Activated T-cell treated with anti-CD3 and anti-CD28 coated beads, Interleukin-2, amount 50 U/mL, for 24 hours (primary cell): Measurements from ENCODE around the gene RASGRF2.

Experiments
- DNase-seq: peaks from one replicate; pipeline ENCODE4 v3.0.0-alpha.2; 2020
- H3K27ac Mint-ChIP-seq: 2 replicates; pipeline ENCODE4 v1.8.0; 2020; ENCODE audit warnings: mild to moderate bottlenecking, mixed read lengths
- H3K27me3 Mint-ChIP-seq: 2 replicates; pipeline ENCODE4 v1.8.0; 2020; ENCODE audit warnings: mixed read lengths
- H3K36me3 Mint-ChIP-seq: 2 replicates; pipeline ENCODE4 v1.8.0; 2020; ENCODE audit warnings: low read depth, mixed read lengths
- H3K4me1 Mint-ChIP-seq: 2 replicates; pipeline ENCODE4 v1.8.0; 2020; ENCODE audit warnings: low read depth, mixed read lengths
- H3K4me3 Mint-ChIP-seq: 2 replicates; pipeline ENCODE4 v1.8.0; 2020; ENCODE audit warnings: mild to moderate bottlenecking, moderate library complexity, mixed read lengths
- H3K9me3 Mint-ChIP-seq: 2 replicates; pipeline ENCODE4 v1.8.0; 2020; ENCODE audit warnings: mixed read lengths

RASGRF2 gene

DNA sequence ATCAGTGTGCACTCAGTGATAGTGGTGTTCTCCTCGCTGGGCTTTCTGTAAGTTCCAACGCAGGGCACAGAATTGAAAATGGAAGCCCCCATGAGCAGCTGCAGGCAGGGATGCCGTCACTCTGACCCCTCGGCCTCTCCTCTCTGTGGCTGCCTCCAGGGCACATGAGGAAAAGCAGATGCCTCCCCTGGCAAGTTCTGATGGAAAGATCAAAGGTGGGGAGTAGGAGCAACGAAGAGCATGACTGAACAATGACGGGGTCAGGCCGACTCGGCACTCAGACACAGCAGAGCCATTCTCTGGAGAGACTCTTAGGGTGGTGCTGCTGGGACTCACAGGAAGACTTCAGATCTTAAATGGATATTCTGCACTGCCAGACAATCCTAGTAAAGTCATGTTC, 207.4 kb downstream of the RASGRF2 start:
- H3K4me1 Mint-ChIP-seq: peaks cover 22% of the 10 kb centered on the region
- no peaks in the 10 kb centered on the region for H3K27me3 Mint-ChIP-seq
- no peaks in the 10 kb centered on the region for H3K9me3 Mint-ChIP-seq
- no peak overlapping the region for H3K4me3 Mint-ChIP-seq
- H3K27ac Mint-ChIP-seq: no peak overlapping the region
- peaks cover 10% of the 10 kb centered on the region for H3K36me3 Mint-ChIP-seq
- DNase-seq: no peak

DNA sequence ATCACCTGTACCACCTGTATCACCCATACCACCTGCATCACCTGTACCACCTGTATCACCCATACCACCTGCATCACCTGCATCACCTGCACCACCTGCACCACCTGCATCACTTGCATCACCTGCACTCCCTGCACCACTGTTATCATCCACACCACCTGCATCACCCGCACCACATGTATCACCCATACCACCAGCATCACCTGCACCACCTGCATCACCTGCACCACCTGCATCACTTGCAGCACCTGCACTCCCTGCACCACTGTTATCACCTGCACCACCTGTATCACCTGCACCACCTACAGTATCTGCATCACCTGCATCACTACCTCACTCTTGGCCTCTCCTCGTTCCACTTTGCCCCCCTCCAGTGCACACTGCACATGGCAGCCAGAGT, 209.8 kb downstream of the RASGRF2 start:
- Mint-ChIP-seq H3K36me3 (peaks cover 9% of the 10 kb centered on the region), H3K27ac (no peak overlapping the region), H3K27me3 (no peaks in the 10 kb centered on the region), H3K4me1 (peaks cover 6% of the 10 kb centered on the region), H3K9me3 (no peaks in the 10 kb centered on the region), H3K4me3 (no peak overlapping the region)
- no peak for DNase-seq

DNA sequence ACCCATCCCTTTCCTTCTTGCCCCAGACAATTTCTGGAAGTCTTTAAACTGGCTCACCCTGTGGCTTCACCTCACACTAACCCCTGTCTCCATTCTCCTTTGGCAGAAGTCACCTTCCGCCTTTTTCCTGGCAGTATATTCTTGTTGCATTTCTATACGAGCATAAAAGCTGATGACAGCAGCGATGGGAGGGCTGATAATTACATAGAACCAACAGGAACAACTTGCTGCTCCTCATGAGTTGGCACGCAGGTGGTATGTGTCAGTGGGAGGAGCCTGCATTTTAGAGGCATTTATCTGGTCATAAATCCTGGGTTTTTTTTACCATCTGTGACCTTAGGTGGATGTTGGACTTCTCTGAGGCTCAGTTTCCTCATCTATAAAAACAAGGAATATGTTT, 211.6 kb downstream of the RASGRF2 start:
- H3K4me3 Mint-ChIP-seq: no peak overlapping the region
- no peaks in the 10 kb centered on the region for H3K4me1 Mint-ChIP-seq
- H3K36me3 Mint-ChIP-seq: peaks cover 12% of the 10 kb centered on the region
- no peak overlapping the region for H3K27ac Mint-ChIP-seq
- H3K9me3 Mint-ChIP-seq: no peaks in the 10 kb centered on the region
- no peak for DNase-seq
- H3K27me3 Mint-ChIP-seq: no peaks in the 10 kb centered on the region

DNA sequence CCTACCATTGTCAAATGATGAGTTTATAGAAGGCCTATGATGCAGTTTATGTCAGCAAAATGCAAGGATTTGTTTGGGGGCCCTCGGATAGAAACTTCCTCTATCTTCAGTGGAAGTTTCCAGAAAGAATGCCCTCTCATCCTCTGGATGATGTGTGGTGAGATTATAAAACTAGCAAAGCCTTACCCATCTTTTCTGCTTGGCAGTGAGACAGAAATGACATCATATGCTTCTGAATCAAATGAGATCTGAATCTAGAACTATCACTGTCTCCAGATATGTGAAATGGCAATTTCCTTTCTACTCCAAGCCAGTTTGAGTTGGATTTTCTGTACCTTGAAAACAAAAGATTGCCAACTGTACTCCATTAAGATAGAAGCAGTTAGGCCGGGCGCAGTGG, 212.5 kb downstream of the RASGRF2 start:
- Mint-ChIP-seq H3K4me1 (peaks cover 3% of the 10 kb centered on the region), H3K4me3 (no peak overlapping the region), H3K27ac (no peak overlapping the region), H3K9me3 (no peaks in the 10 kb centered on the region), H3K36me3 (peaks cover 14% of the 10 kb centered on the region), H3K27me3 (no peaks in the 10 kb centered on the region)
- DNase-seq: no peak

DNA sequence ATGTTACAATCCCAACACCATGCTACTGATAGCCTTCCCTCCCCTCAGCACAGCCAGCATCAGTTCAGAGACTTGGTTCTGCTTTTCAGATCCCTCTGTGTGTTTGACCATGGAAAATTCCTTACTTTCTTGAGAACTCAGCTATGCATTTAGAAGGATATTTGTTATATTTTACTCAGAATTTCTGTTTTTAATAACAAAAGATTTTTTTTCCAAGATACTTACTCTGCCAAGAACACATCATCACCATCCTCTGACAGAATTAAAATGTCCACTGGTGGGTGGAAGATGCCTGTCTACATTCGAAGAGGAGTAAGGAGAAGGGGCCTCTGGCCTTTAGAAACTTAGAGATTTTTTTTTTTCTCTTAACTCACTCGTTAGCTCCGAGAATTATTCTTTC, 216.9 kb downstream of the RASGRF2 start:
- no peak overlapping the region for H3K27ac Mint-ChIP-seq
- no peaks in the 10 kb centered on the region for H3K9me3 Mint-ChIP-seq
- no peak for DNase-seq
- H3K27me3 Mint-ChIP-seq: no peaks in the 10 kb centered on the region
- H3K4me3 Mint-ChIP-seq: no peak overlapping the region
- peaks cover 24% of the 10 kb centered on the region for H3K36me3 Mint-ChIP-seq
- H3K4me1 Mint-ChIP-seq: peaks cover 3% of the 10 kb centered on the region

DNA sequence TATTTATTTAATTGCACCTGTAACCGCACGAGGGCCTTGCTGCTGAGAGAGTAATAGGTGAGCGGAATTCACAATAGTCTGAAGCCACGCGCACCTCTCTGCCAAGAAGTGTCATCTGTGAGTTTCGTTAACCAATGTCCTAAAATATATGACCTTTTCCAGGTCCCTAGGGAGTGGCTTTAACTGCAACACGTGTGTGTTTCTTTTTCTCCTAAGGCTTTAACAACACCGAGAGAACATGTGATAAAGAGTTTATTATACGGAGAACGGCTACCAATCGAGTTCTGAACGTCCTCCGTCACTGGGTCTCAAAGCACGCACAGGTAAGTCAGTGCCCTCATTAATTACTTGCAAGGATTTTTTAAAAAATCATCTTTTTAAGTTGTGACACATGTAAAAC, 219.8 kb downstream of the RASGRF2 start:
- H3K4me1 Mint-ChIP-seq: peaks cover 17% of the 10 kb centered on the region
- H3K4me3 Mint-ChIP-seq: no peak overlapping the region

DNA sequence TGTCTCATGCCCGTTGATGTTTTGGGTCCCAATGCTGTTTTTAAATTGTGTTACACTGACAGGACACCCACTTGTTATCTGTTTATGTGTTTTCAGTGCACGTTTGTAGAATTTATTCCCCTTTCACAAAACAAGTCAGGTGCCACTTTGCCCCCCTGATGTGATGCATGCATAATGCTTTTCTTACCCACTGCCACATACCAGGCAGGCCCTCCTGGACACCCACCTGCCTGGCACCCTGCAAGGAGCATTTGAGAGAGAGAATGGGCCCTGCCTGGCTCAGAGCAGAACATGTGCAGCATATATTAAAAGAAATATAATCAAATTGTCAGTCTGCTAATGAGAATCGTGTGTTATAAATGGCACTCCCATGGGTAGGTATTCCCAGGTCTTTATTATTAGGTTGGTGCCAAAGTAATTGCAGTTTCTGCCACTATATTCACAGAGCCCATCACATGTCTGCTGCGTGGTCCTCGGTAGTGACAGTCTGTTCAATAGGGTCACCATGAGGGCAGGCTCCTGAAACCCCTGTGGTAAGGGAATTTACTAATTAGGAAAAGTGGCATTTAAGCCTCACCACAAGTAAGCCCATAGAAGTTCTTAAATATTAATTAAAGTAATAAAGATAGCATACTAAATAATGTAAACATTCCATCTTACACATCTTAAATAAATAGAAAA, 220.8 kb downstream of the RASGRF2 start:
- Mint-ChIP-seq H3K27me3 (no peaks in the 10 kb centered on the region), H3K36me3 (peaks cover 31% of the 10 kb centered on the region), H3K9me3 (no peaks in the 10 kb centered on the region), H3K4me1 (peaks cover 17% of the 10 kb centered on the region), H3K27ac (no peak overlapping the region), H3K4me3 (no peak overlapping the region)
- DNase-seq: no peak

More for the DNA sequence above, 219.8 kb downstream of the RASGRF2 start:
- Mint-ChIP-seq H3K27ac (no peak overlapping the region), H3K27me3 (no peaks in the 10 kb centered on the region), H3K36me3 (peaks cover 33% of the 10 kb centered on the region), H3K9me3 (no peaks in the 10 kb centered on the region)
- no peak for DNase-seq

DNA sequence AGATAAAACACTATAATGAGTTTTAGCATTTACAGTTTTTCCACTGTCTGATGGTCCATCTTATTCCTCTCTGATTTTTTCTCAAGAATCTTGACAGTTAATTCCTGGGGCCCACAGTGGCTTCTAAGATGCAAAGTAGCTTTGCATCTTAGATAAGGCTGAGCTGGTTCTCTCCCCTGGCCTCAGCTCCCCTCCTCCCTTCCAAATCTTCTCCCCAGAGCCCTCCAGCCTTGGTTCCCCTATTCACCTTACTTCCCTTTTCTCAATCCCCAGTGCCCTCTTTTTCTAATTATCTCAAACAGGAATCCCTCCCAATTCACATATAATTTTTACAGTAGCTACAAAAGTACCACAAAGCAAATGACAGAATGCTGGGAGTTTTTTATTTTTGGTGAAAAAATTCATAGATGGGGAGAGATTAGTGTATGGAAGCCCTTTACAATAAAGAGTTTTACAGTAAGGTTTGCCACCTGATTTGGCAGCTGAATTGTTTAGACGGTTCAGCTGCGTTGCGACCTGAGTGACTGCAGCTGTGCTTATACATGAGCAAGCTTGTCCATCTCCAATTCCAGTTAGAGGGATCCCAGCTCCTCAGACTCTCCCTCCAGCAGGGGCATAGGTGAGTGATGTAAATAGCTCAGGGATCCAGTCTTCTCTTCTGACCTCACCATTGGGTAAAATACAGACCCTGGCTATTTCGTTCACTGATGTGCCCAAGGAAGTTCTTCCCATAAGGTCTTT, 221.6 kb downstream of the RASGRF2 start:
- Mint-ChIP-seq H3K9me3 (no peaks in the 10 kb centered on the region), H3K4me3 (no peak overlapping the region), H3K27ac (no peak overlapping the region), H3K36me3 (peaks cover 35% of the 10 kb centered on the region), H3K27me3 (no peaks in the 10 kb centered on the region), H3K4me1 (peaks cover 17% of the 10 kb centered on the region)
- DNase-seq: no peak

DNA sequence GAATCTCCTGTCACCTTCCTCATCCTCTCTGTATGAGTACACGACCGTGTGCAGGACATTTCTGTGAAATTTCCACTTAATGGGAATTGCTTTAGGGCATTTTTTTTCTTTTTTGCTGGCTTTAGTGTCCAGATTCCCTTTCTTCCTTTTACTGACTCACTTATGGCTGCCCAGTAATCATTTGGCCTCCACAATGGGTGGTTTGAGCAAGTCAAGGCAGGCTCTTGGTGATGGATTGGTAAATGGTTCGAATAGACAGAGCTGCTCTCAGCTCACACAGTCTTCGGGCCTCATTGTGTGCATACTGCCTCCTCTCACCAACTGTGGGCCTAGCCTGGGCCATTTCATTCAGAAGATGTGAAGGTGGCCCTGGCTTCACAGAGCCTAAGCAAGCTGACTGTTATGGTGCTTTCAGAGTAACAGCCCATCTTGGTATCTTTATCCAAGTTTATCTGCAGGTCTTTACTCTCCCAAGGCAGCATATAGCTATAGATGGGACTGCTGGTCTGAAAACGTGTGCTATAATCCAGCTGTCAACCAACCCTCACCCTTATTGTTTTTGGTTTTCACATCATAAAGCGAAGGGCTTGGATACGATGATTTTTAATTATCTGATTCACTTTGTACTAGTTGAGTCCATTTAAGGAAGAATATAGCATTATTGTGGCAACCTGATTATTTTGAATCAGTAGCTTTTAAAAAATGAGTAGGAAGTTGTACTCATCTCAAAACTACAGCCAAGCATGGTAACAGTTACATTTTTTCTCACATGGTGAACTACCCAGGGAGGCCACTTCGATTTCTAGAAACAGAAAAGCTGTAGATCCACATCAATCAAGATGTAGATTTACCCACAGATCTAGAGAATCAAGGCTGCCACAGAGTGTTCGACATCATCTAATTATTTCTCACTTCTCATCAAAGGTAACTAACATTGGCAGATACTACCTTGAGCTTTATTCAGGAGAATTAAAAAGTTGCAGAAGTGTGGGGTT, 222.5 kb downstream of the RASGRF2 start:
- no peaks in the 10 kb centered on the region for H3K27me3 Mint-ChIP-seq
- H3K36me3 Mint-ChIP-seq: peaks cover 32% of the 10 kb centered on the region
- peak overlapping the region; percentile 73 for H3K27ac Mint-ChIP-seq
- DNase-seq: no peak
- H3K4me1 Mint-ChIP-seq: peaks cover 15% of the 10 kb centered on the region
- H3K4me3 Mint-ChIP-seq: no peak overlapping the region
- no peaks in the 10 kb centered on the region for H3K9me3 Mint-ChIP-seq

DNA sequence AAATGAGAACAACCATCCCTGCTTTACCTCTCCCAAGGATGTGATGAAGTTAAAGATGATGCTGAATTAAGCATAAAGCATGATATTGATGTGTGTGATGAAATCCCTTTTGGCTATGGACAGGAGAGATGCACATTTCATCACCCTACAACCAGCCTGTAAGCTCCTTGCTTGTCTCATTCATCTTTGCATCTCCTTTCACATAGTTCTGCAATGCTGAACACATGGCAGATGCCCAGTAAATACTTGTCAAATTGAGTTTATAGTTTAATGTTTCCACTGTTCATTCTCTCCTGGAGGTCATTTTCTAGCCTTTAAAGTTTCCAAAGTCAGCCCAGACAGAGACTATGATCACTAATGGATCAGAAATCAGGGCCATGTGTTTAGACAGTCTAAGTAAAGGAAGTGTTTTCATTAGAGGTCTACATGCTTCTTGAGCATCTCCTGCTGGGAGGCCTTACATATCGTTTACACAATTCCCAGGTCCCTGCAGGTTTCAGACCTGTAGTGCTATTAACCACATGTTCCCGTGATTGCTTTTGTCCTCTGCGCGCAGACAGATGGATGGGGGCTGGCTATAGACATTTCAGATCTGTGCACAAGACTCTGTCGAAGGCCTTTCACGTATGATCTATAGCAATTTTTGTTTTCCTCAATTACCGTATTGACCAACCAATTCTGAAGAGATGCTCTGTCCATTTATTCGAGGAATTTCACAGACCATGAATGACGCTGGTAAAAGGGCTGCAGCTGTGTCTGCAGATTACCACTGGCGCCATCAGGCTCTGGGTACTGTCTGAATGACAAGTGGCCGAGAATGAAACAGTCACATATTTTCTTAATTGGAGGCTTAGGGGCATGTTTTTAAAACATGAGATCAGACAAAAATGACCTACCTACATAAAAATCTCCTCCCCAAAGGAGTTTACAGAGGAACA, 223.9 kb downstream of the RASGRF2 start:
- H3K4me3 Mint-ChIP-seq: no peak overlapping the region
- peak overlapping the region; percentile 73 for H3K27ac Mint-ChIP-seq
- peaks cover 23% of the 10 kb centered on the region for H3K4me1 Mint-ChIP-seq
- H3K27me3 Mint-ChIP-seq: no peaks in the 10 kb centered on the region
- H3K9me3 Mint-ChIP-seq: no peaks in the 10 kb centered on the region
- no peak for DNase-seq
- H3K36me3 Mint-ChIP-seq: peaks cover 35% of the 10 kb centered on the region

DNA sequence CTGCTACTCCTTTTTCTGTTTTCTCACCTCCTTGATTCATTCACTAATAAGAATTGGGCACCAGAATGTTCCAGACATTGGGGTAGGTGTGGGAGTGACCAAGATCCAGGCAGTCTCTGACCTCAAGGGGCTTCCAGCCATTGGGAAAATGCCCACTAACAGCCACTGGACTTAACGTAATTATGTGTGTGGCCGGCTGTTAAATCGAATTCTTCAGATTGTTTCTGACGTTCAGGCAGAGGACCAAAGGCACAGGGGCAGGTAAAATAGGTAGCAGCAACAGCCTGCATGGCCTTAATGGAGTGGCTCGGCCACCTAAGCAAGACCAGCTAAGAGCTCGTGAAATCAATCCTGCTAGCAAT, 224.6 kb downstream of the RASGRF2 start:
- peaks cover 29% of the 10 kb centered on the region for H3K36me3 Mint-ChIP-seq
- H3K4me3 Mint-ChIP-seq: no peak overlapping the region
- no peaks in the 10 kb centered on the region for H3K27me3 Mint-ChIP-seq
- peaks cover 23% of the 10 kb centered on the region for H3K4me1 Mint-ChIP-seq
- no peak for DNase-seq
- no peaks in the 10 kb centered on the region for H3K9me3 Mint-ChIP-seq
- no peak overlapping the region for H3K27ac Mint-ChIP-seq

DNA sequence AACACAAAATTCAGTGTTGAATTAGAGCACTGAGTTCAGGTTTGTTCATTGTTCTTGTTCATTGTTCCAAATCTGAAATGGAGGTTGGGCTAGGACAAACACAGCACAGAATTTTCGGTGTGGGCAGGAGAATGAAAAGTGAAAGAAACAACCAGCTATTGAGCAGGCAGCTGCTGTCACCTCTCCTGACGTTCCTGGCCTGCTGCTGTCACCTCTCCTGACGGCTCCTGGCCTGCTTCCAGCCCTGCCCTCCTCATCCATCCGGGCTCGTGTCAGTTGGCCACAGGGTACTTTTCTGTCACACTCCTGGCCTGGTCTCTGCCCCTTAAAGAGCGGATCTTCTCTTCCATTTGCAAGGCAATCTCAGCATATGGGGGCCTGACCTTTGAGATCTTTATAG, 227.7 kb downstream of the RASGRF2 start:
- Mint-ChIP-seq H3K27ac (peak overlapping the region; percentile 71), H3K27me3 (no peaks in the 10 kb centered on the region), H3K4me3 (no peak overlapping the region), H3K36me3 (peaks cover 14% of the 10 kb centered on the region), H3K4me1 (peaks cover 20% of the 10 kb centered on the region), H3K9me3 (no peaks in the 10 kb centered on the region)
- DNase-seq: no peak

DNA sequence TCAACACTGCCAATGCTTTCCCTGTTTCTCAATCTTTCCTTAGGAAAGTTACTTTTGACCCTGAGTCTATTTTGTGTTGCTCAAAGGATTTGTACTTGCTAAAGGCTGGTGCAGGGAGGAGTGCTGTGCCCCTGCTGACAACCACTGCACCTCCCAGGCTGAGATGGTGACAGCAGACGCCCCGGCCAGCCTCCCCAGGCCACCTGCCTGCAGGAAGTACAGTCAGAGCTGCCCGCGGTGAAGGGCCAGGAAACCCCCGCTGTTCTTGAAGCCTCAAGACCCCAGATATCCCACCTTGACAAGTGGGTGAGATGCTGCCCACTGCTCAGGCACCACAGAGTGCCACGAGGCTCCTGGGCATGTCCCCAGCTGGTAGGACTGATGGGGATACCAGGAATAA, 228.8 kb downstream of the RASGRF2 start:
- Mint-ChIP-seq H3K27ac (peak overlapping the region; percentile 54), H3K9me3 (no peaks in the 10 kb centered on the region), H3K36me3 (peaks cover 13% of the 10 kb centered on the region), H3K4me1 (peaks cover 13% of the 10 kb centered on the region), H3K27me3 (no peaks in the 10 kb centered on the region), H3K4me3 (no peak overlapping the region)
- no peak for DNase-seq
